Trophoblast cell (in vitro differentiated cells and primary cell): ENCODE results near the gene MCU.
"Not testable (repeated sequence)": the region's sequence is repeated elsewhere in the genome, so short reads cannot be mapped to it uniquely, and the experiment has no call there.

ENCODE experiments used
- DNase-seq, 2 donors: peaks; one replicate each; pipeline ENCODE4 v3.0.0-alpha.2; 2016
- H2AFZ ChIP-seq: 2 replicates; pipeline ENCODE4 v1.6.1; 2013; ENCODE audit warnings: low read length, moderate library complexity, mild to moderate bottlenecking; ENCODE audit not compliant: insufficient read depth, poor library complexity
- H2AK5ac ChIP-seq: 2 replicates; pipeline ENCODE4 v1.6.1; 2013; ENCODE audit warnings: mild to moderate bottlenecking, low read length
- H2BK120ac ChIP-seq: 2 replicates; pipeline ENCODE4 v1.6.1; 2013; ENCODE audit warnings: low read length, mild to moderate bottlenecking, moderate library complexity; ENCODE audit not compliant: insufficient read depth, poor library complexity
- H2BK12ac ChIP-seq: 2 replicates; pipeline ENCODE4 v1.6.1; 2013; ENCODE audit warnings: mild to moderate bottlenecking, low read length, moderate library complexity
- H2BK5ac ChIP-seq: 2 replicates; pipeline ENCODE4 v1.6.1; 2013; ENCODE audit warnings: low read length, low read depth, moderate library complexity, mild to moderate bottlenecking; ENCODE audit not compliant: poor library complexity
- H3K14ac ChIP-seq: 2 replicates; pipeline ENCODE4 v1.6.1; 2013; ENCODE audit warnings: mild to moderate bottlenecking, low read length
- H3K18ac ChIP-seq: 2 replicates; pipeline ENCODE4 v1.6.1; 2013; ENCODE audit warnings: mild to moderate bottlenecking, low read length
- H3K23ac ChIP-seq: 2 replicates; pipeline ENCODE4 v1.6.1; 2013; ENCODE audit warnings: low read length
- H3K27ac ChIP-seq: 2 replicates; pipeline ENCODE4 v1.5.1; 2013; ENCODE audit warnings: low read depth, mild to moderate bottlenecking, inconsistent platforms, low read length, moderate library complexity
- H3K27me3 ChIP-seq: 2 replicates; pipeline ENCODE4 v1.6.1; 2013; ENCODE audit warnings: inconsistent platforms, mild to moderate bottlenecking, low read length, moderate library complexity; ENCODE audit not compliant: insufficient read depth
- H3K36me3 ChIP-seq, 2 experiments: 1 replicate in 1 of 2; 2 replicates in 1 of 2; pipeline ENCODE4 v1.6.1; 2013; ENCODE audit warnings: low read length in 2 of 2, mild to moderate bottlenecking in 2 of 2, moderate library complexity in 1 of 2; ENCODE audit not compliant: insufficient read depth in 2 of 2, control insufficient read depth in 1 of 2
- H3K4ac ChIP-seq: 2 replicates; pipeline ENCODE4 v1.6.1; 2013; ENCODE audit warnings: low read depth, mild to moderate bottlenecking, low read length, moderate library complexity
- H3K4me1 ChIP-seq, 2 experiments: 1 replicate in 1 of 2; 2 replicates in 1 of 2; pipeline ENCODE4 v1.6.1; 2013; ENCODE audit warnings: low read length in 2 of 2, mild to moderate bottlenecking in 2 of 2, moderate library complexity in 1 of 2; ENCODE audit not compliant: insufficient read depth in 2 of 2, control insufficient read depth in 1 of 2
- H3K4me2 ChIP-seq: 2 replicates; pipeline ENCODE4 v1.6.1; 2013; ENCODE audit warnings: inconsistent platforms, mild to moderate bottlenecking, low read length, moderate library complexity
- H3K4me3 ChIP-seq: 2 replicates; pipeline ENCODE4 v1.5.1; 2013; ENCODE audit warnings: mild to moderate bottlenecking, low read depth, low read length, inconsistent platforms
- H3K79me1 ChIP-seq: one replicate; pipeline ENCODE4 v1.6.1; 2013; ENCODE audit warnings: low read length
- H3K79me2 ChIP-seq: 2 replicates; pipeline ENCODE4 v1.6.1; 2013; ENCODE audit warnings: low read length, mild to moderate bottlenecking; ENCODE audit not compliant: control insufficient read depth, insufficient read depth, poor library complexity
- H3K9ac ChIP-seq: 2 replicates; pipeline ENCODE4 v1.6.1; 2013; ENCODE audit warnings: mild to moderate bottlenecking, low read length
- H3K9me3 ChIP-seq: 2 replicates; pipeline ENCODE4 v1.6.1; 2013; ENCODE audit warnings: low read depth, mild to moderate bottlenecking, control low read depth, inconsistent platforms, low read length; ENCODE audit not compliant: insufficient read depth
- H4K12ac ChIP-seq: 2 replicates; pipeline ENCODE4 v1.6.1; 2013; ENCODE audit warnings: low read depth, mild to moderate bottlenecking, low read length, moderate library complexity
- H4K8ac ChIP-seq: 2 replicates; pipeline ENCODE4 v1.6.1; 2013; ENCODE audit warnings: low read depth, mild to moderate bottlenecking, low read length, moderate library complexity
- H4K91ac ChIP-seq: one replicate; pipeline ENCODE4 v1.6.1; 2013; ENCODE audit warnings: low read depth, mild to moderate bottlenecking, low read length, moderate library complexity
- WGBS: extraction: QIAGEN DNeasy Blood & Tissue Kit; methylation state at CpG from one replicate; pipeline ENCODE4 v1.1.7; 2013; ENCODE audit warnings: missing lambda C conversion rate; ENCODE audit not compliant: insufficient read length, insufficient coverage; ENCODE audit errors: extremely low coverage; 5-methylcytosine and 5-hydroxymethylcytosine counted together

The MCU gene

DNA sequence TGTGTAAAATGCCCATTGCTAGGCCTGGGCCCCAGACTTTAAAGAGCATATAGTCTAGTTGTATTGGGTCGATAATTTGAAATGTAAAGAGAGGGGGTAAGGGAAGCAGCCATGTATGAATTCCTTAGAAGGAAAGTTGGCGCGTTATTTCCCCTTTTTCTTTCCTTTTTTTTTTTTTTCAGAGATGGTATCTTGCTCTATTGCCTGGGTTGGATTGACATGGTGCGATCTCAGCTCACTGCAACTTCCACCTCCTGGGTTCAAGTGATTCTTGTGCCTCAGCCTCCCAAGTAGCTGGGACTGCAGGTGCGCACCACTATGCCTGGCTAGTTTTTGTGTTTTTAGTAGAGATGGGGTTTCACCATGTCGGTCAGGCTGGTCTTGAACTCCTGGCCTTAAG is 45.4 kb downstream of the MCU start:
- H3K9ac ChIP-seq, H3K18ac ChIP-seq, H3K79me2 ChIP-seq, H3K4me3 ChIP-seq, H3K14ac ChIP-seq, H2BK120ac ChIP-seq, H3K36me3 ChIP-seq, DNase-seq, H3K27me3 ChIP-seq, H4K12ac ChIP-seq, H3K23ac ChIP-seq, H2AK5ac ChIP-seq, H4K8ac ChIP-seq, H2BK12ac ChIP-seq, H3K27ac ChIP-seq, H3K79me1 ChIP-seq, H3K4ac ChIP-seq, H3K4me1 ChIP-seq, H2BK5ac ChIP-seq, H2AFZ ChIP-seq, H3K4me2 ChIP-seq, H3K9me3 ChIP-seq, H4K91ac ChIP-seq: not testable (repeated sequence)
- WGBS = no CpG with 5 or more reads among the region's 6 CpGs

DNA sequence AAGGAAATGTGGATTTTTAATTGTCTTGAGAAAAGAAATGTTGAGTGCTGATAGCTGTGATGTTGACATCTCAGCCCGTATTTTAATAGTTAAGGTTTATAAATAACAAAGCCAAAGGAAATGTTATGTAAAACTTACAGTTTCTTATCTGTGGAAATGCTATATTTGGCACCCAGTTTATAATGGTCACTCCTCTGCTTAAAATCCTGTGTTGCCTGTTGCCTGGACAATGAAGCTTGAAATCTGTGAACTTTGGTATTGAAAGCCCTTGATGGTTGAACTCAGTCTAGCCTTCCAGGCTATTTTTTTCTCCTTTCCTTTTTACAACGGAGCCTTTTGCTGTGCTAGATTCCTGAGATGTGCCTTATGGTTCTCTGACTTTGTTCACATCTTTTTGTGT is 46.5 kb downstream of the MCU start:
- no peaks in the 10 kb centered on the region for H3K79me2 ChIP-seq
- WGBS = no CpG with 5 or more reads among the region's 2 CpGs
- H2BK5ac ChIP-seq = no peak overlapping the region
- no peak overlapping the region for H3K9ac ChIP-seq
- no peak overlapping the region for H2AK5ac ChIP-seq
- no peak overlapping the region for H3K18ac ChIP-seq
- H3K36me3 ChIP-seq = no peaks in the 10 kb centered on the region
- no peak for DNase-seq
- H2BK120ac ChIP-seq = no peak overlapping the region
- H4K12ac ChIP-seq = no peak overlapping the region
- H3K9me3 ChIP-seq = no peaks in the 10 kb centered on the region
- H4K8ac ChIP-seq = no peak overlapping the region
- H3K27me3 ChIP-seq = no peaks in the 10 kb centered on the region
- H2AFZ ChIP-seq = no peak overlapping the region
- no peak overlapping the region for H3K4me3 ChIP-seq
- H3K79me1 ChIP-seq = no peaks in the 10 kb centered on the region
- H4K91ac ChIP-seq = no peak overlapping the region
- H3K14ac ChIP-seq = no peak overlapping the region
- H3K4me1 ChIP-seq = no peaks in the 10 kb centered on the region
- no peak overlapping the region for H3K4ac ChIP-seq
- no peak overlapping the region for H3K23ac ChIP-seq
- H2BK12ac ChIP-seq = no peak overlapping the region
- H3K27ac ChIP-seq = no peak overlapping the region
- H3K4me2 ChIP-seq = no peak overlapping the region

DNA sequence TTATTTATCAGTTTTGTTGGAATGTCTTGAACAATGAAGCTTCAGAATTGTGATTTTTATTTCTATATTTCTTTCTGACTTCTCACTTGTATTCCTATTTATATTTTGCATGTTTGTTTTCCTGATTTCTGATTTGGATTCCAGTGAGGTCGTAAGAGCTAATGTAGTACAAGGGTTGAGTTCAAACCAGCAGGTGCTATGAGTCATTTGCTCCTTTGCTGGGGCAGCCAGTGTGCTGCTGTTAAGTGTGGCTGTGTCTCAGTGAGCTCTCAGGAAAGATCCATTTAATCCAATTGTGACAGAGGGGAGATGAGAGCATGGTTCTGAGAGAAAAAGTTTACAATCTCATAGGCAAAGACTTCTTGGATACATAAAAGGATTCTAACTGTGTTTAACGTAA is 48.6 kb downstream of the MCU start:
- Histone ChIP-seq H2BK120ac (no peak overlapping the region), H3K79me2 (no peaks in the 10 kb centered on the region), H3K79me1 (no peaks in the 10 kb centered on the region), H4K8ac (no peak overlapping the region), H3K9ac (no peak overlapping the region), H3K27me3 (no peaks in the 10 kb centered on the region), H4K91ac (no peak overlapping the region), H2BK12ac (no peak overlapping the region), H3K23ac (no peak overlapping the region), H3K36me3 (no peaks in the 10 kb centered on the region), H2AFZ (no peak overlapping the region), H3K9me3 (no peaks in the 10 kb centered on the region), H3K4me2 (no peak overlapping the region), H3K4me1 (no peaks in the 10 kb centered on the region), H4K12ac (no peak overlapping the region), H2BK5ac (no peak overlapping the region), H3K27ac (no peak overlapping the region), H3K18ac (no peak overlapping the region), H3K14ac (no peak overlapping the region), H3K4ac (no peak overlapping the region), H3K4me3 (no peak overlapping the region), H2AK5ac (no peak overlapping the region)
- no CpG with 5 or more reads among the region's 2 CpGs for WGBS
- peak; percentile 73 to 78 for DNase-seq

DNA sequence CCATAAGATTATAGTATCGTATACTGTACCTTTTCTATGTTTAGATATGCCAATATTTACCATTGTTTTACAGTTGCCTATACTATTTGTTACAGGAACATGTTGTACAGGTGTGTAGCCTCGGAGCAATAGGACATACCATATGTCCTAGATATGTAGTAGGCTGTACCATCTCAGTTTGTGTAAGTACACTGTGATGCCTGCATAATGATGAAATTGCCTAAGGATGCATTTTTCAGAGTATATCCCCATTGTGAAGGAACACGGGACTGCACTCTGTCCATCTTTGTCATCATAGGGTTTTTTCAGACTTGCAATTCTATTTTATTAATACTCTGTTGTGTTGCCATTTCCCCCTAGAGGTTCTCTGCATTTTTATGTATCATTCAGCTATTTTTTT is 50.1 kb downstream of the MCU start:
- Histone ChIP-seq H3K9ac (no peak overlapping the region), H2BK5ac (no peak overlapping the region), H3K9me3 (no peaks in the 10 kb centered on the region), H3K79me1 (no peaks in the 10 kb centered on the region), H3K4me1 (no peaks in the 10 kb centered on the region), H3K4me3 (no peak overlapping the region), H3K4ac (no peak overlapping the region), H2AFZ (no peak overlapping the region), H2BK120ac (no peak overlapping the region), H3K79me2 (no peaks in the 10 kb centered on the region), H2AK5ac (no peak overlapping the region), H3K27me3 (no peaks in the 10 kb centered on the region), H3K18ac (no peak overlapping the region), H3K4me2 (no peak overlapping the region), H3K23ac (no peak overlapping the region), H4K8ac (no peak overlapping the region), H4K91ac (no peak overlapping the region), H3K27ac (no peak overlapping the region), H3K14ac (no peak overlapping the region), H2BK12ac (no peak overlapping the region), H3K36me3 (no peaks in the 10 kb centered on the region), H4K12ac (no peak overlapping the region)
- DNase-seq = peak in 1 of 2 donors; percentile 53
- no CpG with 5 or more reads among the region's 3 CpGs for whole genome bisulfite sequencing
